Skeletal muscle cell (primary cell): ENCODE data around the gene SLC16A12.

Experiments used
- DNase-seq: peaks from one replicate; pipeline ENCODE4 v3.0.0-alpha.2; 2010; ENCODE audit warnings: low read depth
- H3K4me3 ChIP-seq: 2 replicates; pipeline ENCODE4 v1.5.1; 2011; ENCODE audit warnings: low read depth, mild to moderate bottlenecking, control low read depth, low read length, moderate library complexity

Gene SLC16A12

GRCh38 chr10:89535171-89536012, at the start of gene SLC16A12:
Gene SLC16A12 (minus strand): TSS chr10:89535594. CDS start chr10:89462578, 73,016 bp downstream.
- DNase-seq, result no peak
- H3K4me3 ChIP-seq, result peak within 1 kb of the TSS; percentile 58

- no peak for DNase-seq
- H3K4me3 ChIP-seq, result no peak overlapping the region
These were observed 46.6 kb upstream of the SLC16A12 start for GRCh38 chr10:89582022-89582421.

GRCh38 chr10:89580243-89580642, 44.8 kb upstream of the SLC16A12 start:
- no peak overlapping the region for H3K4me3 ChIP-seq
- no peak for DNase-seq

- no peak for DNase-seq
- H3K4me3 ChIP-seq, result no peak overlapping the region
These were observed 41.3 kb upstream of the SLC16A12 start for GRCh38 chr10:89576696-89577095.

GRCh38 chr10:89576022-89576421, 40.6 kb upstream of the SLC16A12 start:
- H3K4me3 ChIP-seq, result no peak overlapping the region
- DNase-seq, result no peak

- no peak overlapping the region for H3K4me3 ChIP-seq
- no peak for DNase-seq
These were observed 39.6 kb upstream of the SLC16A12 start for GRCh38 chr10:89575031-89575430.

- H3K4me3 ChIP-seq, result no peak overlapping the region
- no peak for DNase-seq
These were observed 39.0 kb upstream of the SLC16A12 start for GRCh38 chr10:89574368-89574767.

- DNase-seq, result no peak
- no peak overlapping the region for H3K4me3 ChIP-seq
These were observed 32.3 kb upstream of the SLC16A12 start for GRCh38 chr10:89567576-89568245.

GRCh38 chr10:89566992-89567391, 31.6 kb upstream of the SLC16A12 start:
- no peak for DNase-seq
- H3K4me3 ChIP-seq, result no peak overlapping the region

GRCh38 chr10:89566095-89566950, 30.9 kb upstream of the SLC16A12 start:
- no peak overlapping the region for H3K4me3 ChIP-seq
- DNase-seq, result no peak

- DNase-seq, result no peak
- no peak overlapping the region for H3K4me3 ChIP-seq
These were observed 29.8 kb upstream of the SLC16A12 start for GRCh38 chr10:89565180-89565579.

GRCh38 chr10:89563861-89564478, 28.6 kb upstream of the SLC16A12 start:
- no peak for DNase-seq
- H3K4me3 ChIP-seq, result no peak overlapping the region

- H3K4me3 ChIP-seq, result no peak overlapping the region
- no peak for DNase-seq
These were observed 27.9 kb upstream of the SLC16A12 start for GRCh38 chr10:89563311-89563710.

GRCh38 chr10:89556600-89556999, 21.2 kb upstream of the SLC16A12 start:
- H3K4me3 ChIP-seq, result no peak overlapping the region
- peak; percentile 64 for DNase-seq

GRCh38 chr10:89555688-89556445, 20.5 kb upstream of the SLC16A12 start:
- DNase-seq, result no peak
- H3K4me3 ChIP-seq, result no peak overlapping the region

- DNase-seq, result no peak
- no peak overlapping the region for H3K4me3 ChIP-seq
These were observed 19.0 kb upstream of the SLC16A12 start for GRCh38 chr10:89554433-89554832.

GRCh38 chr10:89553064-89553734, 17.8 kb upstream of the SLC16A12 start:
- DNase-seq, result peak; percentile 90
- H3K4me3 ChIP-seq, result no peak overlapping the region

- H3K4me3 ChIP-seq, result no peak overlapping the region
- DNase-seq, result no peak
These were observed 16.8 kb upstream of the SLC16A12 start for GRCh38 chr10:89552213-89552612.
